Sigmoid colon (tissue), 7 donors: Measurements from ENCODE around the gene CACNA1A. TPM values are rescaled to one million over a fixed set of nuclear protein-coding genes. Genes with fewer than 3 reads are reported as not detected.

ENCODE experiments used
- DNase-seq: peaks from one replicate; pipeline ENCODE4 v3.0.0-alpha.2; 2019
- H3K27ac ChIP-seq, 4 donors: fragments of 200-600 bp; sonication (generic); one replicate each; pipeline ENCODE4 v1.5.1; 2016 to 2019; ENCODE audit warnings: mild to moderate bottlenecking in 1 of 4
- H3K27me3 ChIP-seq, 3 donors: fragments of 200-600 bp; sonication (generic); one replicate each; pipeline ENCODE4 v1.5.1; 2019; ENCODE audit warnings: mild to moderate bottlenecking in 1 of 3
- H3K36me3 ChIP-seq, 4 donors: fragments of 200-600 bp; sonication (generic); one replicate each; pipeline ENCODE4 v1.5.1; 2016 to 2019
- H3K4me1 ChIP-seq, 4 donors: fragments of 200-600 bp; sonication (generic); one replicate each; pipeline ENCODE4 v1.5.1; 2017 to 2019
- H3K4me3 ChIP-seq, 4 donors: fragments of 200-600 bp; sonication (generic); one replicate each; pipeline ENCODE4 v1.5.1; 2017 to 2019; ENCODE audit warnings: mild to moderate bottlenecking in 2 of 4, moderate library complexity in 1 of 4
- H3K9me3 ChIP-seq, 4 donors: fragments of 200-600 bp in 3 of 4; sonication (generic) in 3 of 4; one replicate each; pipeline versions ENCODE4 v1.5.1 to v1.6.1; 2013 to 2019
- EP300 ChIP-seq, 4 donors: sonication (generic); formaldehyde crosslinking; IDR thresholded peaks; one replicate each; pipeline ENCODE4 v1.6.1; 2017; ENCODE audit warnings: antibody characterized with exemption in 4 of 4
- POLR2A ChIP-seq, 2 donors: fragments of 450-650 bp; IDR thresholded peaks; one replicate each; pipeline ENCODE4 v1.6.1; 2016; ENCODE audit warnings: antibody characterized with exemption in 2 of 2, mild to moderate bottlenecking in 2 of 2, moderate library complexity in 2 of 2
- POLR2AphosphoS5 ChIP-seq, 4 donors: sonication (generic); formaldehyde crosslinking; IDR thresholded peaks; one replicate each; pipeline ENCODE4 v1.6.1; 2017; ENCODE audit warnings: antibody characterized with exemption in 4 of 4
- WGBS, 2 donors: extraction: QIAGEN DNeasy Blood & Tissue Kit; methylation state at CpG; one replicate each; pipeline ENCODE4 v1.1.7; 2013; 5-methylcytosine and 5-hydroxymethylcytosine counted together
- intact Hi-C: fragments of 100-400 bp; cut with DNase I; formaldehyde crosslinking; loops from one replicate; pipeline ENCODE4 v1.15.1; 2023
- polyA plus RNA-seq, 3 donors: library from polyadenylated mRNA; stranded (reverse); fragments of 200-250 nt; gene quantifications; one replicate each; pipeline ENCODE4 v1.2.3, GENCODE V29; 2013
- total RNA-seq, 4 donors: library from RNA; depleted of rRNA; stranded (reverse); fragments of >200 nt; gene quantifications; one replicate each; pipeline ENCODE4 v1.1.0, GENCODE V29; 2016
- TF ChIP-seq, protein P1 (sequence below), 4 experiments: fragments of 450-650 bp in 3 of 4; fragments of 200-600 bp in 1 of 4; IDR thresholded peaks; one replicate each; pipeline ENCODE4 v1.5.1; 2016 to 2019; ENCODE audit warnings: antibody characterized with exemption in 4 of 4, mild to moderate bottlenecking in 3 of 4, moderate library complexity in 2 of 4
- donor health status: healthy with polysubstance abuse.
- donor health status: Bipolar disorder and iron deficiency.
- donor health status: healthy.

Gene CACNA1A
- total and polyA plus RNA-seq, 7 donors, result 0.14 to 3.6 (median 1.6) TPM; not detected in 1

DNA sequence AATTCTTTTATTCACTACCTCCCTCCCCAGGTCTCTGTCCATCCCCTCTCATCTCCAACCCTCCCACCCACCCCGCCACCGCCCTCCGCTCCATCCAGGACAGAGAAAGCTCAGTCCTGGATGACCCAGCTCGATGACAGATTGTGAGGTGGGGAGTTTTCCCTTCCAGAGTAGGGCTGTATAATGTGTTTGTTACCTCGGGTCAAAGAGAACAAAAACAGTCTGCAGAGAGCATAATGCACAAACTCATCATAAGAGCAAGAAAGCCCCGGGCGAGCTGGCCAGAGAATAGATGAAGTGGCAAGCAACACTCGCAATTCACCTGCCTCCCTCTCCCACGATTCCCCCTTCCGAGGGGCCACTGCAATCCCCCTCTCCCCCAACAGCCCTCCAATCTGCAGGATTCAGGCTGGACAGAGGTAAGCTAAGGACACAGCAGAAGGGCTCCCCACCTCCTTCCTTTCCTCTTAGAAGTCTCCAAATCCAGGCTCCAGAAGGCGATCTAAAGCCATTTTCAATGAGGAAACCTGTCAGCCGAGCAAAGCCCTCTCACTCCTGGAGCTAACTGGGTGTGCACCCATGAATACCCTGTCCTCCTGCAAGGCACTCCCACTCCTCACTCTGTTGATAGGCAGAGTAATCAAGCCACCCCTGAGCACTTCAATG lies 2.6 kb downstream of the CACNA1A start:
- WGBS, 2 donors, result 54 to 64% methylated on average over 12 of the region's 12 CpGs
- H3K27me3 ChIP-seq, result peaks cover 22 to 62% (median 42%) of the 10 kb centered on the region in 3 donors

DNA sequence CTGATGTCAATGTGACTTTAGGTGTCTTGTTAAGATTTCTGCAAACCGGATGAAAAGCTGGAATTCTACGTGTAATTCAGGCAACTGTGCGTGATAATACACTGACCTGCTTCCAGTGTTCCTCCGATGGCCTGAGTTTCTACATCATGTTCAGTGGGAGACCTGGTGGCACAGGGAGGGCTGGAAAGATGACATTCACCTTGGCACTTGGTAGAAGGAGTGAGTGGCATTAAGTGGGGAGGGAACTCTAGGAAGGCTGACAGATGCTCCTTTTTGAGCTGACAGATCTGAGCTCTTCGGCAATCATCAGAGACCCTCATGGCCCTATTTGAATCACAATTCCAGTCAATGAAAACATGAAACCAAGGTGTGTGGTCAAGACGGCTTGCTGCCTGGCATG lies 4.0 kb downstream of the CACNA1A start:
- Histone ChIP-seq H3K9me3 (no peaks in the 10 kb centered on the region), H3K36me3 (no peaks in the 10 kb centered on the region), H3K27me3 (peaks cover 18 to 48% (median 33%) of the 10 kb centered on the region in 3 donors), H3K27ac (no peak overlapping the region), H3K4me1 (peaks cover 0 to 13% (median 11%) of the 10 kb centered on the region in 4 donors), H3K4me3 (no peak overlapping the region)
- no peak for DNase-seq
- intact Hi-C loops, result no loop called here
- no peak for TF ChIP-seq POLR2AphosphoS5 (IDR thresholded peaks at IDR 0.05)
- TF ChIP-seq, protein P1, sequence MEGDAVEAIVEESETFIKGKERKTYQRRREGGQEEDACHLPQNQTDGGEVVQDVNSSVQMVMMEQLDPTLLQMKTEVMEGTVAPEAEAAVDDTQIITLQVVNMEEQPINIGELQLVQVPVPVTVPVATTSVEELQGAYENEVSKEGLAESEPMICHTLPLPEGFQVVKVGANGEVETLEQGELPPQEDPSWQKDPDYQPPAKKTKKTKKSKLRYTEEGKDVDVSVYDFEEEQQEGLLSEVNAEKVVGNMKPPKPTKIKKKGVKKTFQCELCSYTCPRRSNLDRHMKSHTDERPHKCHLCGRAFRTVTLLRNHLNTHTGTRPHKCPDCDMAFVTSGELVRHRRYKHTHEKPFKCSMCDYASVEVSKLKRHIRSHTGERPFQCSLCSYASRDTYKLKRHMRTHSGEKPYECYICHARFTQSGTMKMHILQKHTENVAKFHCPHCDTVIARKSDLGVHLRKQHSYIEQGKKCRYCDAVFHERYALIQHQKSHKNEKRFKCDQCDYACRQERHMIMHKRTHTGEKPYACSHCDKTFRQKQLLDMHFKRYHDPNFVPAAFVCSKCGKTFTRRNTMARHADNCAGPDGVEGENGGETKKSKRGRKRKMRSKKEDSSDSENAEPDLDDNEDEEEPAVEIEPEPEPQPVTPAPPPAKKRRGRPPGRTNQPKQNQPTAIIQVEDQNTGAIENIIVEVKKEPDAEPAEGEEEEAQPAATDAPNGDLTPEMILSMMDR (IDR thresholded peaks at IDR 0.05), result no peak
- no peak for TF ChIP-seq EP300 (IDR thresholded peaks at IDR 0.05)
- TF ChIP-seq POLR2A (IDR thresholded peaks at IDR 0.05), result no peak
- 90 to 91% methylated on average over 6 of the region's 6 CpGs for WGBS, 2 donors

More for the DNA sequence above, 2.6 kb downstream of the CACNA1A start:
- DNase-seq, result no peak
- no peaks in the 10 kb centered on the region for H3K9me3 ChIP-seq
- intact Hi-C loops, result no loop called here
- H3K4me1 ChIP-seq, result peaks cover 0 to 13% (median 11%) of the 10 kb centered on the region in 4 donors
- H3K4me3 ChIP-seq, result no peak overlapping the region
- no peak overlapping the region for H3K27ac ChIP-seq
- TF ChIP-seq EP300 (IDR thresholded peaks at IDR 0.05), result no peak
- TF ChIP-seq POLR2AphosphoS5 (IDR thresholded peaks at IDR 0.05), result no peak
- H3K36me3 ChIP-seq, result no peaks in the 10 kb centered on the region

DNA sequence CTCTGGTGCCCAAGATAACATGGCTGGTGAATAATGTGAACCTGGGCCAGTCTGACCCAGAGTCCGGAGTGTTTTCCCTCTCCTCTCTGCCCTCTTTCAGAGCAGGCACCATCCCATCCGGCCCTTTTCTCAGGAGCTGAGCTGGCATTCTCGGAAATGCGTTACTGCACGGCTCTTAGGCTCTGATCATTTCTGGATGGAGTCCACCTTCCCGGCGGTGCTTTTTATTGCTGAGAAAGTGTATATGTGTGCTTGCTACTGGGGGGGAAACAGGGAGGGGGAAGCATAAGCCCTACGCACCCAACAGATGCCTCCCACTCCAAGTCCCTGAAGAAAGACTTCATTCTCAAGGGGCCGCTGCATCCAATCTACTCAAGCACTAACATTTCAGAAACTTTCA lies 6.6 kb downstream of the CACNA1A start:
- WGBS, 2 donors, result 87 to 88% methylated on average over 9 of the region's 9 CpGs
- no peak overlapping the region for H3K4me3 ChIP-seq
- peaks cover 0 to 22% (median 11%) of the 10 kb centered on the region in 3 donors for H3K27me3 ChIP-seq
- TF ChIP-seq POLR2A (IDR thresholded peaks at IDR 0.05), result no peak
- TF ChIP-seq EP300 (IDR thresholded peaks at IDR 0.05), result no peak
- TF ChIP-seq POLR2AphosphoS5 (IDR thresholded peaks at IDR 0.05), result no peak
- TF ChIP-seq, protein P1 (IDR thresholded peaks at IDR 0.05), result no peak
- no peaks in the 10 kb centered on the region for H3K4me1 ChIP-seq
- intact Hi-C loops, result no loop called here
- H3K27ac ChIP-seq, result no peak overlapping the region
- H3K36me3 ChIP-seq, result no peaks in the 10 kb centered on the region
- DNase-seq, result no peak
- H3K9me3 ChIP-seq, result no peaks in the 10 kb centered on the region

DNA sequence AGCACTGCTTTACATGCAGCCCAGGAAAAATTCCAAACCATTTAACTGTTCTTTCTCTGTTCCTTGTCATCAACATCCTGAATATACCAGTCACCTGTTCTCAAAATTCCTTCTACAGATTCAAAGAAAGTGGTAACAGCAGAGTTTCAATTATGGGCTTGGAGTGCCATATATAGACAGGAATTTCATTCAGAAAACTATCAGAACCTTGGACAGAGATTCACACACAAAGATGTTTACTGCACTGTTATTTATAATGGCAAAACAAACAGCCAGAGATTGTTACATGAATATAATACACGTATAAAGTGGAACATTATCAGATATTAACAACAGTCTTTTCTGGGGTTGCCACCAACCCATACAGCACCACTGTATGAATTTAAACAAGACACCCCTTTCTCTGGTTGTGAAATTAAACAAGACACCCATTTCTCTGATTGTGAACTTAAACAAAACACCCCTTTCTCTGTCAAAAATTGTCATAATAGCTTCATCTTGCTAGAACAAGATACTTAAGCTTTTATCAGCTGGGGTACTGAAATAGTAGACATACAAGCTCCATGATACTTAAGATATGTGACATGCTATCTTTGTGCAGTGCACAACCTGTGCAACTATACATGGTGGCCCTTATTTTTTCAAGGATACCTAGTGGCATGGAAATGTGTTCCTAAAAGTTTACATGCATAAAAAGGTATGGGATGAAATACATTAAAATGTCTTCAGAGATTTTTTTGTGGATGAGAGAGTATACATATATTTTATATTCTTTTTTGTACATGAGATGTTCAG lies 12.6 kb downstream of the CACNA1A start:
- H3K36me3 ChIP-seq, result no peaks in the 10 kb centered on the region
- DNase-seq, result no peak
- H3K4me3 ChIP-seq, result no peak overlapping the region
- WGBS, 2 donors, result 38 to 80% methylated on average over 1 of the region's 1 CpG
- intact Hi-C loops, result no loop called here
- no peak for TF ChIP-seq EP300 (IDR thresholded peaks at IDR 0.05)
- TF ChIP-seq POLR2AphosphoS5 (IDR thresholded peaks at IDR 0.05), result no peak
- no peak for TF ChIP-seq POLR2A (IDR thresholded peaks at IDR 0.05)
- H3K27ac ChIP-seq, result no peak overlapping the region
- H3K4me1 ChIP-seq, result no peaks in the 10 kb centered on the region
- H3K9me3 ChIP-seq, result peaks cover 0 to 2% (median 0%) of the 10 kb centered on the region in 4 donors
- peaks cover 0 to 11% (median 0%) of the 10 kb centered on the region in 3 donors for H3K27me3 ChIP-seq

DNA sequence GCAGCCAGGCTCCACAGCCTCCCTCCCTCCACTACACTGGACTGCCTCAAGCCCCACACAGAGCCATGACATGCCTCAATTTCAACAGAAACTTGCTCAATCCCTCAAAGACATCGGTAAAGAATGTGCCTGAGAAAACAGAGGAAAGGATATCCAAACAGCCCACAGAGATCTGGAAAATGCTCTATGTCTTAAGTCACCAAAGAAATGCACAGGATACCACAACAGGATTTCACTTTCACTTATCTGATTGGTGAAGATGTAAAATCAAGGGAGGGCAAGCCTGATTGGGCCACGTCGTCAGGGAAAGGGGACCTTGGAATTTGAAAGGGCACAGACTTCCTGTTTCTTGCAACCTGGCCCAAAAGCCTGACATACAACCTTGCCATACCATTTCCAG lies 14.2 kb downstream of the CACNA1A start:
- H3K36me3 ChIP-seq, result no peaks in the 10 kb centered on the region
- WGBS, 2 donors, result 23 to 33% methylated on average over 3 of the region's 3 CpGs
- peaks cover 0 to 2% (median 0%) of the 10 kb centered on the region in 4 donors for H3K9me3 ChIP-seq
- no peak overlapping the region for H3K27ac ChIP-seq
- peaks cover 0 to 11% (median 0%) of the 10 kb centered on the region in 3 donors for H3K27me3 ChIP-seq
- intact Hi-C loops, result no loop called here
- DNase-seq, result no peak
- no peak overlapping the region for H3K4me3 ChIP-seq
- no peak for TF ChIP-seq EP300 (IDR thresholded peaks at IDR 0.05)
- TF ChIP-seq POLR2A (IDR thresholded peaks at IDR 0.05), result no peak
- TF ChIP-seq, protein P1 (IDR thresholded peaks at IDR 0.05), result no peak
- TF ChIP-seq POLR2AphosphoS5 (IDR thresholded peaks at IDR 0.05), result no peak
- H3K4me1 ChIP-seq, result no peaks in the 10 kb centered on the region
